Bronchial epithelial cell (primary cell): ENCODE measurements around the gene UBASH3B. TPM values are rescaled to one million over a fixed set of nuclear protein-coding genes. Genes with fewer than 3 reads are reported as not detected.

Experiments
- DNase-seq: peaks from one replicate; pipeline ENCODE4 v3.0.0-alpha.2; 2010; ENCODE audit warnings: low read depth
- FAIRE-seq: peaks from 2 replicates; lab custom pipeline; 2011; peaks lifted over from hg19 to GRCh38; lab: Jason Lieb, UNC
- H3K27me3 ChIP-seq: 2 replicates; pipeline ENCODE4 v1.5.1; 2011; ENCODE audit warnings: low read length; ENCODE audit not compliant: control insufficient read depth, insufficient read depth
- H3K36me3 ChIP-seq: 2 replicates; pipeline ENCODE4 v1.5.1; 2011; ENCODE audit warnings: low read length; ENCODE audit not compliant: control insufficient read depth, insufficient read depth
- H3K4me3 ChIP-seq: 2 replicates; pipeline ENCODE4 v1.5.1; 2011; ENCODE audit warnings: mild to moderate bottlenecking, low read depth, low read length, control low read depth
- CTCF ChIP-seq: IDR thresholded peaks from 2 replicates; pipeline ENCODE4 v1.5.1; 2011; ENCODE audit warnings: mild to moderate bottlenecking, moderate library complexity, low read length, control low read depth, inconsistent platforms; ENCODE audit not compliant: insufficient read depth, severe bottlenecking
- total RNA-seq: library from RNA; depleted of rRNA; stranded (reverse); fragments of >200 nt; gene quantifications from 2 replicates; pipeline ENCODE4 v1.2.1, GENCODE V29; 2014

Gene UBASH3B
- total RNA-seq, 1 donor from 2014 or later: 10.0 TPM

GRCh38 chr11:122659676-122660554 lies 4.4 kb downstream of the UBASH3B start:
- Histone ChIP-seq H3K4me3 (no peak overlapping the region), H3K27me3 (no peaks in the 10 kb centered on the region), H3K36me3 (no peaks in the 10 kb centered on the region)
- no peak for FAIRE-seq
- TF ChIP-seq CTCF: no peak
- DNase-seq: no peak

- TF ChIP-seq CTCF: no peak
- Histone ChIP-seq H3K27me3 (no peaks in the 10 kb centered on the region), H3K4me3 (no peak overlapping the region), H3K36me3 (no peaks in the 10 kb centered on the region)
- FAIRE-seq (no peak), DNase-seq (peak; percentile 79)
Observed at GRCh38 chr11:122661182-122661945, 5.8 kb downstream of the UBASH3B start.

- DNase-seq (no peak), FAIRE-seq (no peak)
- Histone ChIP-seq H3K27me3 (no peaks in the 10 kb centered on the region), H3K36me3 (no peaks in the 10 kb centered on the region), H3K4me3 (no peak overlapping the region)
- TF ChIP-seq CTCF: no peak
Observed at GRCh38 chr11:122663056-122663740, 7.7 kb downstream of the UBASH3B start.

GRCh38 chr11:122663764-122664163 lies 8.2 kb downstream of the UBASH3B start:
- Histone ChIP-seq H3K4me3 (no peak overlapping the region), H3K36me3 (no peaks in the 10 kb centered on the region), H3K27me3 (no peaks in the 10 kb centered on the region)
- peak; percentile 66 for FAIRE-seq
- no peak for TF ChIP-seq CTCF
- DNase-seq: no peak

GRCh38 chr11:122664188-122664587 lies 8.7 kb downstream of the UBASH3B start:
- Histone ChIP-seq H3K36me3 (no peaks in the 10 kb centered on the region), H3K4me3 (no peak overlapping the region), H3K27me3 (no peaks in the 10 kb centered on the region)
- TF ChIP-seq CTCF: no peak
- DNase-seq: no peak
- no peak for FAIRE-seq
